Activated T-cell treated with anti-CD3 and anti-CD28 coated beads, Interleukin-2, amount 50 U/mL, for 72 hours (primary cell): ENCODE results near the gene ARPP19. TPM values are rescaled to one million over a fixed set of nuclear protein-coding genes. Genes with fewer than 3 reads are reported as not detected.
"Not testable (repeated sequence)": the region's sequence is repeated elsewhere in the genome, so short reads cannot be mapped to it uniquely, and the experiment has no call there.

Experiments used
- ATAC-seq, 2 donors: fragments of 150-1000 bp; cut with Tn5 transposase; replicated peaks in 1 of 2; 2 replicates each; pipeline ENCODE4 v1.10.0; 2021; ENCODE audit warnings: moderate library complexity in 2 of 2, mild to moderate bottlenecking in 1 of 2
- DNase-seq, 2 donors: peaks; one replicate each; pipeline ENCODE4 v3.0.0; 2021 to 2022; ENCODE audit warnings: mixed read lengths in 1 of 2
- H3K27ac Mint-ChIP-seq: one replicate; pipeline ENCODE4 v1.8.0; 2022; ENCODE audit warnings: mild to moderate bottlenecking, moderate library complexity, mixed read lengths
- H3K27me3 Mint-ChIP-seq: one replicate; pipeline ENCODE4 v1.8.0; 2022; ENCODE audit warnings: low read depth, mixed read lengths
- H3K36me3 Mint-ChIP-seq, 2 donors: one replicate each; pipeline ENCODE4 v1.8.0; 2022; ENCODE audit warnings: mixed read lengths in 2 of 2, mild to moderate bottlenecking in 1 of 2; ENCODE audit not compliant: insufficient read depth in 2 of 2
- H3K4me1 Mint-ChIP-seq: one replicate; pipeline ENCODE4 v1.8.0; 2022; ENCODE audit warnings: low read depth, mixed read lengths
- H3K4me3 Mint-ChIP-seq, 2 donors: one replicate each; pipeline ENCODE4 v1.8.0; 2022; ENCODE audit warnings: mild to moderate bottlenecking in 2 of 2, mixed read lengths in 2 of 2, moderate library complexity in 2 of 2
- H3K9me3 Mint-ChIP-seq, 2 donors: one replicate each; pipeline ENCODE4 v1.8.0; 2022; ENCODE audit warnings: mixed read lengths in 2 of 2
- total RNA-seq, 2 donors: library from RNA; stranded (reverse); gene quantifications; one replicate each; pipeline ENCODE4 v1.2.3, GENCODE V29; 2022

The ARPP19 gene
- total RNA-seq, 2 donors from 2014 or later, result 128 to 143 TPM

DNA sequence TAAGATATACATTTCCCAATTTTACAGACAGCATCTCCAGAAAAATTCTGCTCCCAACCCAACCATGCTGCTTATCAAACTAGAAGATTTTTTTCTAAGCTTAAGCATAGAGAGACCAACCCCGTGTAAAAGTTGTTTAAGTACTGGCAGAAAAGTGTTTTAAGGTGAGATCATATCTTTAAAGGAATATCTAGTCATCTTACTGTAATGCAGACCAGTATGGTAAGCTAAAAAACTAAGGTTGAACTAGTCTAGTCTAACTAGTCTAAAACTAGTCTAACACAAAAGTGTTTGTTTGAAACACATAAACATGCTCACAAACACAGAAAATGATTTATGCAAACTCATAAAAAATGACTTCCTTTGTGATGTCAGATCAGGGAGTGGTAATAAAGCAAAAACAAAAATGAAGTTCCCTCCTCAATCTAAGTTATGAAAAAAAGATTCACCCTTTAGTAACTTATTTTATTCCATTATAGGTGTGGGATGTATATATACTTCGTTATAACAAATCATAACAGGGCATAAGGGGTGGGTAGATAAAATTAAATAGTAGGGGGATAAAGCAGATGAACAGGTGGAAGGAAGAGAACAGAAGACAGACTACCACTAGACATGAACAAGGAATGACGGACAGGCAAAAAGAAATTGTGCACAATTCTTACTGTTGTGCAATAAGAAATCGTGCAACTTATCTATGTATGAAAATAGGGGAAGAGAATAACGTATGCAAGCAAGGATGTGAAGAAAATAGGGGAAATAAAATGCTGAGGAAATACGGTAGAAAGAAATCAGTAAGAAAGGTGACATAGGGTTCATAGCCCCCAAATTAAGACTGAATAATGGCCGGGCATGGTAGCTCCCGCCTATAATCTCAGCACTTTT is 50.1 kb downstream of the ARPP19 start:
- H3K36me3 Mint-ChIP-seq, result no peaks in the 10 kb centered on the region
- H3K9me3 Mint-ChIP-seq, result no peaks in the 10 kb centered on the region

DNA sequence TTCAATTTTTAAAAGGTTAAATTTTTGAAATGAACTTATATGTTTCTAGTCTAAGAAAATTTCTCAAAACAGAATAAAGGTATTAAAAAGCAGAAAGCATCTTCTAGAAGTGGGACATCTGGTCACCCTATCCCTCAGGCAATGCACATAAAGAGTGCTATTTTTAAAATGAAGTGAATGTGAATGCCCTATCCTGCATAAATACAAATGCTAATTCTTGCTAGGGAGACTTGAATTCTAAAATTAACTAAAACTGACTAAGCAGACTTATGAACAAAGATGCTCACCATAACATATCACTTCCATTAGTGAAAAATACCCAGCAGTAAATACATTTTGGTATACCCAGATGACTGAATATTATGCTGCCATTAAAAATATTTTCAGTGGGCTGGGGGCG is 51.8 kb downstream of the ARPP19 start:
- Mint-ChIP-seq H3K4me1 (peaks cover 10% of the 10 kb centered on the region), H3K4me3 (no peak overlapping the region), H3K36me3 (no peaks in the 10 kb centered on the region), H3K9me3 (no peaks in the 10 kb centered on the region), H3K27ac (no peak overlapping the region), H3K27me3 (no peaks in the 10 kb centered on the region)
- ATAC-seq (no peak), DNase-seq (no peak)

More for the DNA sequence above, 50.1 kb downstream of the ARPP19 start:
- Mint-ChIP-seq H3K4me1 (peaks cover 10% of the 10 kb centered on the region), H3K27me3 (no peaks in the 10 kb centered on the region), H3K27ac (no peak overlapping the region), H3K4me3 (no peak overlapping the region)
- no peak for ATAC-seq
- DNase-seq, result no peak

DNA sequence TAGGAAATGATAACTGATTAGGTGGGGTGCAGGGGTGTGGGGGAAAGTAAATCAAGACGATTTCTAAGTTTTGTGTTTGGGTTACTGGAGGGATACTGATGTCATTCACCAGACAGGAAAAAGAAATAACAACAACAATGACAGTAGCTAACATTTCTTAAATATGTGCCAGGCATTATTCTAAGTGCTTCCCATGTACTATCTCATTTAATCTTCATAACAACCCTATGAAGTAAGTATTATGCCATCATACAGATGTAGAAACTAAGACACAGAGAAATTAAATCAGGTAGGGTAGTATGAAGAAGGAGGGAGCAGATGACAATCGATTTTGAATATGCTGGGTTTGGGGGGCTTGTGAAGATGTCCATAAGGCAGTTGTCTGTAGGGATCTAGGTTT is 53.5 kb downstream of the ARPP19 start:
- no peak for DNase-seq
- peaks cover 3% of the 10 kb centered on the region for H3K4me1 Mint-ChIP-seq
- no peaks in the 10 kb centered on the region for H3K36me3 Mint-ChIP-seq
- ATAC-seq, result no peak
- H3K4me3 Mint-ChIP-seq, result no peak overlapping the region
- H3K9me3 Mint-ChIP-seq, result no peaks in the 10 kb centered on the region
- H3K27ac Mint-ChIP-seq, result no peak overlapping the region
- no peaks in the 10 kb centered on the region for H3K27me3 Mint-ChIP-seq

DNA sequence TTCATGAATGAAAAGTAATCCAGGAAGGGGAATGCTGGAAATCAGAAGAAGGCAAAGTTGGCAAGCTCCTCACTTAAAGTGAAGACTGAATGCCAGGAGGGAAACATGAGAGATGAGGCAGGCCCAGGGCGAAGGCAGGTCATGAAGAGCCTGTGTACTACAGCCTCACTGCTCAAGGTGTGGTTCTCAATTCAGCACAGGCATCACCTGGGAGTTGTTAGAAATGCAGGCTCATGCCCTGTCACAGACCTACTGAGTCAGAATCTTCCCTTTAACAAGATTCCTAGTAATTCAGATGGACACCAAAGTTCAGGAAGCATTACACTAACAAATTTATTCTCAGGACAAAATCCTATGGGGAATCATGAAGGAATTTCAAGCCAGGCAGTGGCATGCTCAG is 54.3 kb downstream of the ARPP19 start:
- H3K4me3 Mint-ChIP-seq, result no peak overlapping the region
- H3K4me1 Mint-ChIP-seq, result peaks cover 5% of the 10 kb centered on the region
- no peak overlapping the region for H3K27ac Mint-ChIP-seq
- DNase-seq, result no peak
- no peaks in the 10 kb centered on the region for H3K27me3 Mint-ChIP-seq
- H3K9me3 Mint-ChIP-seq, result no peaks in the 10 kb centered on the region
- no peak for ATAC-seq
- no peaks in the 10 kb centered on the region for H3K36me3 Mint-ChIP-seq

DNA sequence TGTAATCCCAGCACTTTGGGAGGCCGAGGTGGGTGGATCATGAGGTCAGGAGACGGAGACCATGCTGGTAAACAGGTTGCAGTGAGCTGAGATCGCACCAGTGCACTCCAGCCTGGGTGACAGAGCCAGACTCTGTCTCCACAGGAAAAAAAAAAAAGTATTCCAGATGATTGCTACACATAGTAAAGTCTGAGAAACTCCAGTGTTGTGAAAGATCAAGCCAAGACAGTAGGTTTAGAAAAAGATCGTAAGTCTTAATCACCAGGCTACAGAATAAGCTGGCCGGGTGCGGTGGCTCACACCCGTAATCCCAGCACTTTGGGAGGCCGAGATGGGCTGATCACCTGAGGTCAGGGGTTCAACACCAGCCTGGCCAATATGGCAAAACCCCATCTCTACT is 56.0 kb downstream of the ARPP19 start:
- H3K4me1 Mint-ChIP-seq, result peaks cover 13% of the 10 kb centered on the region
- not testable (repeated sequence) for H3K27ac Mint-ChIP-seq, H3K4me3 Mint-ChIP-seq, DNase-seq, H3K27me3 Mint-ChIP-seq, H3K36me3 Mint-ChIP-seq, H3K9me3 Mint-ChIP-seq, ATAC-seq

DNA sequence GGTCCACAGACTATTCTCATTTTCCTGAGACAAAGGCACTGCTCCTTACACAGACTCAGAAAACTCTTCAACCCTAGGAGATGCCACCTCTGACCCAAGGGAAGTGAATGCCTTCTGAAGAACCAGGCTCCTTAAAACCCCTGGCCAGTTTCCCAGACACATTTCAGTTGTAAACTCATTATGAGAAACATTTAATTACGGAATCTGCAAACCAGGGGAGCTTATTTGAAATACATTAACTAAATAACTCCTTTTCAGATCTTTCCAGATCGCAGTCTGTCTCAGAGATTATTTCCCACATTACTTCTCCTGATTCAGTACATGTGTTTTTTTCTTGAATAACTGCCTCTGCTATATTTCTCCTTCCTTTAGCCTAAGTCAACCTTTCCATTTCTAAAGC is 57.7 kb downstream of the ARPP19 start:
- ATAC-seq, result no peak
- H3K36me3 Mint-ChIP-seq, result no peaks in the 10 kb centered on the region

DNA sequence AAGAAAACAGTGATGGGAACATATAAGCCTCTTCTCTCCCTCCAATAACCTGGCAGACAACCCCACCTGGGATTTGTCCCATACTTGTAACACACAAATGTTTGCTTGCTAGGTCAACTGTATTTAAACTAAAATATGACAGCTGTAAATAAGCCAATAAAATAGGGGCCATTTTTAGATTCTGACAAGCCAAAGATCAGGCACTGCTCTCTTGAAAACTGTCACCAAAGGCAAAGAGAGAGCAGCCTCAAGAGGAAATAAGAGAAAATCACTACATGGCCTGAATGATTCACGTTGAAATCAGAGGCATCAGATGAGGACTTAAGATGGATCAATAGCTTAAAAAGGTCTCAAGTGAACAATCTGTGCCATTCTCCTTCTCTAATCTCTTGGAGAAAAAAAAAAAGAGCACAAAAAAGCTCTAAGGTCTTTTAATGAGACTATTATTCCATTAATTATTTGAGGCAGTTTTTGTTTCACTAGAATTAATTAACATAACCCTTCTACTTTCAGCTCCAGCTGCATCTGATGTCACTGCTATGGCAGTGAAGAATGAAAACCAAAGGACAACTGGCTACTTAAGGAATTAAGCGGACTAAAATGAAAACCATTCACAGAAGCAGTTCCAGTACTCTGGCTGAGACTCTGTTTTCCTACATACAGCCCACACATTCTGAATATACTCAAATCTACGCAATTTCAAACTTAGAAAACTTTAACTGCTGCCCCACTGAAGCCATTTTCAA is 59.2 kb downstream of the ARPP19 start:
- peak overlapping the region; percentile 34 for H3K27ac Mint-ChIP-seq
- DNase-seq (no peak), ATAC-seq (no peak)
- peaks cover 19% of the 10 kb centered on the region for H3K4me1 Mint-ChIP-seq
- H3K9me3 Mint-ChIP-seq, result no peaks in the 10 kb centered on the region
- H3K4me3 Mint-ChIP-seq, result no peak overlapping the region
- no peaks in the 10 kb centered on the region for H3K27me3 Mint-ChIP-seq
- H3K36me3 Mint-ChIP-seq, result no peaks in the 10 kb centered on the region

More for the DNA sequence above, 57.7 kb downstream of the ARPP19 start:
- Mint-ChIP-seq H3K27ac (no peak overlapping the region), H3K4me3 (no peak overlapping the region), H3K9me3 (no peaks in the 10 kb centered on the region), H3K27me3 (no peaks in the 10 kb centered on the region), H3K4me1 (peaks cover 13% of the 10 kb centered on the region)
- no peak for DNase-seq

DNA sequence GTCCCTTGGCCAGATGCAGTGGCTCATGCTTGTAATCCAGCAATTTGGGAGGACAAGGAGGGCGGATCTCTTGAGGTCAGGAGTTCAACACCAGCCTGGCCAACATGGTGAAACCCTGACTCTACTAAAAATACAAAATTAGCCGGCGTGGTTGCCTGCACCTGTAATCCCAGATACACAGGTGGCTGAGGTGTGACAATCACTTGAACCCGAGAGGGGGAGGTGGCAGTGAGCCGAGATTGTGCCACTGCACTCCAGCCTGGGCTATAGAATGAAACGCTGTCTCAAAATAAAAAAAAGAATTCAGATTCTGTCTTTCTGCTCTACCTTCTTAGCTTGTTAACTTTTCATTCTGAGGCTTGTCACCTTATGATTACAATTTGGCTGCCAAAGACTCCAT is 62.3 kb downstream of the ARPP19 start:
- Mint-ChIP-seq H3K9me3 (no peaks in the 10 kb centered on the region), H3K27ac (no peak overlapping the region), H3K36me3 (no peaks in the 10 kb centered on the region), H3K4me3 (no peak overlapping the region), H3K4me1 (peaks cover 28% of the 10 kb centered on the region), H3K27me3 (no peaks in the 10 kb centered on the region)
- DNase-seq (no peak), ATAC-seq (no peak)

DNA sequence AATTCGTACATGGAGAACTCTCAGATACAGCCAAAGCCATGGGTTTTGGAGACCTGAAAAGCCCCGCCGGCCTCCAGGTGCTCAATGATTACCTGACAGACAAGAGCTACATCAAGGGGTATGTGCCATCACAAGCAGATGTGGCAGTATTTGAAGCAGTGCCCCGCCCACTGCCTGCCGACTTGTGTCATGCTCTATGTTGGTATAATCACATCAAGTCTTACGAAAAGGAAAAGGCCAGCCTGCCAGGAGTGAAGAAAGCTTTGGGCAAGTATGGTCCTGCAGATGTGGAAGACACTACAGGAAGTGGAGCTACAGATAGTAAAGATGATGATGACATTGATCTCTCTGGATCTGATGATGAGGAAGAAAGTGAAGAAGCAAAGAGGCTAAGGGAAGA is 63.7 kb downstream of the ARPP19 start:
- H3K27ac Mint-ChIP-seq, result no peak overlapping the region
- no peak overlapping the region for H3K4me3 Mint-ChIP-seq
- H3K36me3 Mint-ChIP-seq, result no peaks in the 10 kb centered on the region
- ATAC-seq, result no peak
- no peaks in the 10 kb centered on the region for H3K27me3 Mint-ChIP-seq
- H3K4me1 Mint-ChIP-seq, result peaks cover 28% of the 10 kb centered on the region
- H3K9me3 Mint-ChIP-seq, result no peaks in the 10 kb centered on the region
- DNase-seq, result no peak

DNA sequence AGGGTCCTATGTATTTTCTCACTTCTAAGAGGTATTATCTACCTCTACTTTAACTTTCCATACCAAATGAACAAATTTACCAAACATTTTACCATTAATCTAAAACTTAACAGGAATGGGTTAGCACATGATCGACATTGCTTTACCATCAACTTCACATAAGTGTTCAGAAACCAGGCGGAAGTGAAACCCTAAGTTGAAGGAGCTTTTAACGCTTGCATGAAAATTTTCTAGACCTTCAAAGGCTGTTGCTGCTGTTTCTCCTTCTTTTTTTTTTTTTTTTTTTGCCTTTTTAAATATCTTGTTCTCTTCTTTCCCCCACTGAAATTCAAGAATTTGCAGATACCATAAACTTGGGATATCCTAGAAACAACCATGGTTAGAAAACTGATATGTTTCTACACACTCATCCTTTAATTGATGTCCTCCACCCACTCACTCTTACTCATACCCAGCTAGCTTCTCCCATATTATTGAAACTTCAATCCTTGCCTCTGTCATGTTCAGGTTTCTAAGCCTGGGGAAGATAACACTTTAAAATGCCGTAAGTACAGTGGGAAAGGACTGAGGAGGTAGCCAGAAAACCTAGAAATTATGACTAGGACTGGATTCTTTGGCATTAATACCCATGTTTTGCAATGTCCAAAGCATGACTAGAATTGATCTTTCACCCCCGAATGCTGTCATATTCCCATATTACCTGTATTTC is 64.9 kb downstream of the ARPP19 start:
- DNase-seq (no peak), ATAC-seq (peak; percentile 41 to 55)
- no peaks in the 10 kb centered on the region for H3K36me3 Mint-ChIP-seq
- peak overlapping the region; percentile 47 for H3K27ac Mint-ChIP-seq
- peaks cover 29% of the 10 kb centered on the region for H3K4me1 Mint-ChIP-seq
- no peaks in the 10 kb centered on the region for H3K27me3 Mint-ChIP-seq
- peak overlapping the region; percentile 44 to 69 for H3K4me3 Mint-ChIP-seq
- H3K9me3 Mint-ChIP-seq, result no peaks in the 10 kb centered on the region

DNA sequence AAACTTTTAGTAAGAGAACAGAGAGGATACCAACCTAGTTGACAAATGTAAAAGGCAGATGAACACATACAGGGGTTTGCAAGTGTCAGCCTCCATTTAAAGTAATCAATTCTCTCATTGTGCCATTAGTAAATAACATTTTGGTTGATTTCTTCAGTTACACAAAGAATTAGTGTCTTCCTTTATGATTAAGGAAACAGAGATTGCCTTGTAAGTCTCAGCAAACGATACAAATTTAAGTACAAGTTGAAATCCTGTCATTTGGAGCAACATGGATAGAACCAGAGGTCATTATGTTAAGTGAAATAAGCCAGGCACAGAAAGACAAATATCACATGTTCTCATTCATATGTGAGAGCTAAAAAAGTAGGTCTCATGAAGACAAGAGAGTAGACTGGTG is 66.2 kb downstream of the ARPP19 start:
- DNase-seq (no peak), ATAC-seq (no peak)
- Mint-ChIP-seq H3K4me1 (peaks cover 26% of the 10 kb centered on the region), H3K9me3 (no peaks in the 10 kb centered on the region), H3K27me3 (no peaks in the 10 kb centered on the region), H3K27ac (peak overlapping the region; percentile 55), H3K4me3 (peak overlapping the region in 1 of 2 donors; percentile 3), H3K36me3 (no peaks in the 10 kb centered on the region)

DNA sequence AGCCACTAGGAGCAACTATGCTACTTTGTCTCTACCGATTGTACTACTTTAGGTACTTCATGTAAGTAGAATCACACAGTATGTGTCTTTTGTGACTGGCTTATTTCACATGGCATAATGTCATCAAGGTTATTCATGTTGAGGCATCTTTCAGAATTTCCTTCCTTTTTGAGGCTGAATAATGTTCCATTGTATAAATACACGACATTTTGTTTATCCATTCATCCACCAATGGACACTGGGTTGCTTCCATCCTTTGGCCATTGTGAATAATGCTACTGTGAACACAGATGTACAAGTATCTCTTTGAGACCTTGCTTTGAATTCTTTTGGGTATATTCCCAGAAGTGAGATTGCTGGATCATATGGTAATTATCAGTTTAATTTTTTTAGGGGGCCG is 69.3 kb downstream of the ARPP19 start:
- Mint-ChIP-seq H3K27ac (no peak overlapping the region), H3K36me3 (no peaks in the 10 kb centered on the region), H3K4me3 (no peak overlapping the region), H3K27me3 (no peaks in the 10 kb centered on the region), H3K4me1 (peaks cover 31% of the 10 kb centered on the region), H3K9me3 (no peaks in the 10 kb centered on the region)
- DNase-seq, result no peak
- no peak for ATAC-seq

DNA sequence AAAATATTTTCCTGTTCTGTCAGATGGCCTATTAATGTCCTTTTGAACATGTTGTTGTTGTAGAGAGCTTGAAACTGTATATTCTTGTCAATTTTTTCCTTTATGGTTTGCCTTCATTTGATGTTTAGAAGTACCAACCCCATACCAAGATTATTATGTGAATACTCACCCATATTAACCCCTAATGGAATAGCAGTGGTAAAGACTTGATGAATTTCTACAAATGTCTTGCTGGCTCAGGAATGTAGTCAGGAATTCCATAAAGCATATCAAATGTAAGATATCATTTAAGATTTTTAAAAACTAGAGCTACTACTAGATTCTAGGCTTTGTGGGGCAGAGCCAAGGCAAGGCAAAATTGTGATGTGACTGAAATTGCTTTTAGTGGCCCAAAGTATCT is 70.1 kb downstream of the ARPP19 start:
- no peak overlapping the region for H3K27ac Mint-ChIP-seq
- H3K9me3 Mint-ChIP-seq, result no peaks in the 10 kb centered on the region
- ATAC-seq (no peak), DNase-seq (no peak)
- H3K27me3 Mint-ChIP-seq, result no peaks in the 10 kb centered on the region
- H3K36me3 Mint-ChIP-seq, result no peaks in the 10 kb centered on the region
- H3K4me1 Mint-ChIP-seq, result peaks cover 23% of the 10 kb centered on the region
- H3K4me3 Mint-ChIP-seq, result no peak overlapping the region
